GM12878 (cell line): ENCODE results near the gene OVOL1. TPM values are rescaled to one million over a fixed set of nuclear protein-coding genes. Genes with fewer than 3 reads are reported as not detected.

Source experiments
- ATAC-seq: fragments of 200-7000 bp; cut with Tn5 transposase; 3 replicates; pipeline ENCODE4 v1.9.1; 2020; ENCODE audit warnings: mild to moderate bottlenecking, moderate library complexity
- BruUV-seq: library from RNA; stranded (reverse); fragments of 400-500 nt; replicated peaks from 2 replicates; lab custom pipeline; 2021; lab: Mats Ljungman, UMichigan
- CTCF ChIA-PET: fragments of 300-600 bp; sonication (Branson Sonifier 250); formaldehyde crosslinking; extraction: SDS; loops from one replicate; lab custom pipeline; 2021; ENCODE audit warnings: inconsistent platforms; lab: Yijun Ruan, JAX
- POLR2A ChIA-PET: fragments of 350-600 bp; formaldehyde crosslinking; extraction: SDS; loops from one replicate; lab custom pipeline; 2021; ENCODE audit warnings: inconsistent platforms; lab: Charles Lee
- RAD21 ChIA-PET: fragments of 300-600 bp; sonication (Branson Sonifier 250); formaldehyde crosslinking; loops from one replicate; lab custom pipeline; 2023; ENCODE audit warnings: antibody characterized with exemption; ENCODE audit not compliant: unreplicated experiment; lab: Charles Lee
- SMC1A ChIA-PET: fragments of 300-600 bp; sonication (Branson Sonifier 250); formaldehyde crosslinking; loops from one replicate; lab custom pipeline; 2023; ENCODE audit not compliant: unreplicated experiment, uncharacterized antibody; lab: Charles Lee
- DNase-seq: peaks from one replicate; pipeline ENCODE4 v3.0.0-alpha.2; 2011; ENCODE audit warnings: low read depth, low spot score
- FAIRE-seq: peaks from 3 replicates; lab custom pipeline; 2011; peaks lifted over from hg19 to GRCh38; lab: Jason Lieb, UNC
- H2AFZ ChIP-seq: 2 replicates; pipeline ENCODE4 v1.6.0; 2011; ENCODE audit warnings: low read depth, low read length, control low read depth; ENCODE audit not compliant: control insufficient read depth
- H3K27ac ChIP-seq: 2 replicates; pipeline ENCODE4 v1.5.1; 2011; ENCODE audit warnings: control low read depth; ENCODE audit not compliant: control insufficient read depth, insufficient read depth
- H3K27me3 ChIP-seq, 2 experiments: replicated peaks in 1 of 2; 2 replicates each; pipeline versions ENCODE4 v1.6.0 to v1.6.1; 2011; ENCODE audit warnings: low read length in 1 of 2; ENCODE audit not compliant: control insufficient read depth in 2 of 2, insufficient read depth in 2 of 2
- H3K36me3 ChIP-seq, 2 experiments: 2 replicates each; pipeline ENCODE4 v1.5.1; 2011; ENCODE audit warnings: low read length in 1 of 2; ENCODE audit not compliant: control insufficient read depth in 2 of 2, insufficient read depth in 2 of 2
- H3K4me1 ChIP-seq: 2 replicates; pipeline ENCODE4 v1.6.1; 2011; ENCODE audit warnings: mild to moderate bottlenecking, low read length, moderate library complexity, mixed read lengths; ENCODE audit not compliant: control insufficient read depth, insufficient read depth
- H3K4me2 ChIP-seq: 2 replicates; pipeline ENCODE4 v1.6.0; 2011; ENCODE audit warnings: control low read depth; ENCODE audit not compliant: control insufficient read depth, insufficient read depth
- H3K4me3 ChIP-seq: fragments of 200-600 bp; sonication (generic); 2 replicates; pipeline ENCODE4 v1.5.1; 2016
- H3K79me2 ChIP-seq: 2 replicates; pipeline ENCODE4 v1.6.0; 2011; ENCODE audit warnings: low read length; ENCODE audit not compliant: control insufficient read depth, insufficient read depth
- H3K9ac ChIP-seq: 2 replicates; pipeline ENCODE4 v1.8.0; 2011; ENCODE audit warnings: low read length, control low read depth, mixed read lengths; ENCODE audit not compliant: control insufficient read depth, insufficient read depth
- H3K9me3 ChIP-seq: replicated peaks from 3 replicates; pipeline ENCODE4 v1.5.1; 2011; ENCODE audit warnings: mild to moderate bottlenecking, low read length; ENCODE audit not compliant: control insufficient read depth, insufficient read depth
- H4K20me1 ChIP-seq: 2 replicates; pipeline ENCODE4 v1.6.0; 2011; ENCODE audit not compliant: control insufficient read depth, insufficient read depth
- CEBPB ChIP-seq, 2 experiments: fragments of 150-350 bp in 1 of 2; IDR thresholded peaks; 2 replicates each; pipeline ENCODE4 v1.6.1; 2012 to 2014; ENCODE audit warnings: low read depth in 2 of 2, low read length in 2 of 2, borderline replicate concordance in 1 of 2, inconsistent platforms in 1 of 2
- HDGF ChIP-seq: fragments of 450-650 bp; IDR thresholded peaks from 2 replicates; pipeline ENCODE4 v1.6.1; 2016; ENCODE audit warnings: antibody characterized with exemption
- JUNB ChIP-seq: IDR thresholded peaks from 2 replicates; pipeline ENCODE4 v1.6.1; 2016; ENCODE audit warnings: antibody characterized with exemption, mild to moderate bottlenecking
- PBX3 ChIP-seq: IDR thresholded peaks from 2 replicates; pipeline ENCODE4 v1.6.1; 2011; ENCODE audit warnings: mild to moderate bottlenecking, low read depth, low read length, moderate library complexity; ENCODE audit not compliant: insufficient replicate concordance
- RB1 ChIP-seq: fragments of 450-650 bp; formaldehyde crosslinking; IDR thresholded peaks from 2 replicates; pipeline ENCODE4 v1.6.1; 2017; ENCODE audit warnings: mild to moderate bottlenecking, borderline replicate concordance
- RELA ChIP-seq: fragments of 450-650 bp; IDR thresholded peaks from 2 replicates; pipeline ENCODE4 v1.8.0; 2014; ENCODE audit warnings: borderline replicate concordance; ENCODE audit not compliant: partially characterized antibody
- ZNF687 ChIP-seq: fragments of 450-650 bp; IDR thresholded peaks from 2 replicates; pipeline ENCODE4 v1.6.1; 2017; ENCODE audit warnings: mild to moderate bottlenecking, moderate library complexity
- ZZZ3 ChIP-seq: IDR thresholded peaks from 2 replicates; pipeline ENCODE4 v1.6.1; 2011; ENCODE audit warnings: low read depth; ENCODE audit not compliant: control insufficient read depth, insufficient read length
- WGBS: methylation state at CpG from one replicate; pipeline ENCODE4 v1.1.6; 2016; ENCODE audit warnings: low lambda C conversion rate; ENCODE audit not compliant: insufficient replicate concordance, insufficient coverage; ENCODE audit errors: missing lambda C conversion rate; 5-methylcytosine and 5-hydroxymethylcytosine counted together
- in situ Hi-C: fragments of 300-500 bp; cut with MboI; formaldehyde crosslinking; loops from 9 replicates; pipeline ENCODE4 v1.14.3; 2018; ENCODE audit warnings: mixed read lengths
- intact Hi-C: fragments of 100-400 bp; cut with micrococcal nuclease; formaldehyde crosslinking; loops from one replicate; pipeline ENCODE4 v1.14.2; 2022; ENCODE audit not compliant: unreplicated experiment
- polyA plus RNA-seq, 11 experiments: library from polyadenylated mRNA; depleted of rRNA in 4 of 11; unstranded in 6 of 11; stranded (reverse) in 5 of 11; fragments of >200 nt; fragmentation: Nextera tagmentation in 4 of 11; fragmentation: Illumina TruSeq in 1 of 11; extraction: Ambion mirVana in 4 of 11; extraction: Trizol in 1 of 11; gene quantifications; 1 replicate in 1 of 11; 2 replicates in 10 of 11; pipeline versions ENCODE4 v1.2.1 to v1.2.3, GENCODE V29; 2011 to 2016; ENCODE audit warnings: inconsistent platforms in 2 of 11, missing spikeins in 2 of 11, low read depth in 1 of 11
- total RNA-seq, 4 experiments: library from RNA; depleted of rRNA in 3 of 4; stranded (reverse); fragments of >200 nt in 3 of 4; fragmentation: Illumina TruSeq in 1 of 4; extraction: Trizol in 1 of 4; gene quantifications; 2 replicates each; pipeline versions ENCODE4 v1.2.1 to v1.2.3, GENCODE V29; 2013 to 2021

The OVOL1 gene
- total and polyA plus RNA-seq, 10 of the 15 experiments (the other 5 are each of a cell fraction or from before 2014, with no cell fraction given), result 0.04 to 0.96 (median 0.09) TPM; not detected in 7

- TF ChIP-seq CEBPB (IDR thresholded peaks at IDR 0.05; ENCODE audit: borderline replicate concordance in 1 of 2, low read depth in 2 of 2, low read length in 2 of 2) (no peak), RELA (no peak), ZNF687 (no peak)
These were observed 8.4 kb upstream of the OVOL1 start (continued) for GRCh38 chr11:65778431-65778900.

GRCh38 chr11:65778901-65779668, 7.8 kb upstream of the OVOL1 start:
- RAD21 ChIA-PET, result interaction anchor here (0.6 to 5.4 kb wide), 24 partner anchors 8 to 357 kb away, joined by 3 to 91 read pairs (median 4); partner anchors contain the start of genes CCDC85B, FIBP, KAT5 and PCNX3
- BruUV-seq, result no TSS peak
- H3K79me2 ChIP-seq, result peaks cover 10% of the 10 kb centered on the region

More at GRCh38 chr11:65778901-65779668, 7.8 kb upstream of the OVOL1 start:
- ATAC-seq, result no peak
- intact Hi-C loops, result no loop called here
- H3K9ac ChIP-seq, result peak overlapping the region; percentile 57
- H4K20me1 ChIP-seq, result no peaks in the 10 kb centered on the region; the same call in 1 of the 2 replicates
- H3K4me1 ChIP-seq, result peaks cover 16% of the 10 kb centered on the region
- peak overlapping the region; percentile 73 for H3K4me2 ChIP-seq
- in situ Hi-C loops, result loop anchor here (5.0 kb wide), 2 partner anchors 43 to 67 kb away; partner anchors contain the start of gene KAT5
- no peaks in the 10 kb centered on the region for H3K9me3 ChIP-seq
- WGBS, result 91% methylated on average over 24 of the region's 25 CpGs
- ChIA-PET SMC1A (interaction anchor here (1.2 to 2.5 kb wide), 10 partner anchors 9 to 106 kb away, joined by 3 to 41 read pairs (median 5); partner anchors contain the start of gene RNASEH2C), CTCF (interaction anchor here (0.7 to 8.7 kb wide), 36 partner anchors 9 to 299 kb away, joined by 3 to 192 read pairs (median 9); partner anchors contain the start of genes EHBP1L1, FIBP, KAT5 and MUS81), POLR2A (interaction anchor here (0.6 to 2.3 kb wide), 13 partner anchors 9 to 277 kb away, joined by 3 to 17 read pairs (median 5); partner anchors contain the start of genes KAT5 and RNASEH2C)
- no peak overlapping the region for H2AFZ ChIP-seq
- DNase-seq, result no peak
- H3K27me3 ChIP-seq, result no peaks in the 10 kb centered on the region
- peak overlapping the region; percentile 80 for H3K4me3 ChIP-seq
- no peak overlapping the region for H3K27ac ChIP-seq
- no peak for FAIRE-seq
- TF ChIP-seq JUNB, result no peak
- no peak for TF ChIP-seq RB1
- TF ChIP-seq PBX3, result no peak
- TF ChIP-seq HDGF, result 0 out of 2 replicates have a peak, but pooled peaks have one; percentile 17
- no peak for TF ChIP-seq ZZZ3
- peaks cover 3 to 4% of the 10 kb centered on the region in 2 experiments; a peak in 3 of 4 replicates for H3K36me3 ChIP-seq
